ENCODE results near the gene FNDC11. TPM values are rescaled to one million over a fixed set of nuclear protein-coding genes. Genes with fewer than 3 reads are reported as not detected.

FNDC11 gene
- total and polyA plus RNA-seq, 2 of the 13 experiments (the other 11 are each of a cell fraction or from before 2014, with no cell fraction given): 0.07 TPM; not detected in 1

- no peak for TF ChIP-seq FUBP1 (CRISPR knock-in tag; IDR thresholded peaks at IDR 0.05; ENCODE audit: borderline replicate concordance)
- no peak for TF ChIP-seq ZNF280B (CRISPR knock-in tag; IDR thresholded peaks at IDR 0.05; ENCODE audit: borderline replicate concordance)
- no peak for TF ChIP-seq EP300 (IDR thresholded peaks at IDR 0.05; ENCODE audit: low read depth in 2 of 2, low read length in 2 of 2)
- no peak for TF ChIP-seq EP300 (CRISPR knock-in tag; IDR thresholded peaks at IDR 0.05; ENCODE audit: borderline replicate concordance)
- no peak for TF ChIP-seq KLF16 (CRISPR knock-in tag; IDR thresholded peaks at IDR 0.05)
- peak; percentile 24; the same call in 1 of the 2 replicates for TF ChIP-seq ZFP91 (CRISPR knock-in tag; IDR thresholded peaks at IDR 0.05; ENCODE audit: borderline replicate concordance)
- TF ChIP-seq ZNF788 (CRISPR knock-in tag; IDR thresholded peaks at IDR 0.05; ENCODE audit: borderline replicate concordance): peak; percentile 44; the same call in 1 of the 2 replicates
- no peak for TF ChIP-seq ATRX (CRISPR knock-in tag; IDR thresholded peaks at IDR 0.05; ENCODE audit: borderline replicate concordance)
- TF ChIP-seq SUZ12 (IDR thresholded peaks at IDR 0.05; ENCODE audit: low read depth, low read length): no peak
- TF ChIP-seq ZNF281 (CRISPR knock-in tag; IDR thresholded peaks at IDR 0.05; ENCODE audit: borderline replicate concordance): no peak
- no peak for TF ChIP-seq ZBTB10 (CRISPR knock-in tag; IDR thresholded peaks at IDR 0.05; ENCODE audit: borderline replicate concordance)
- no peak for TF ChIP-seq ZNF576 (CRISPR knock-in tag; IDR thresholded peaks at IDR 0.05)
- TF ChIP-seq HBP1 (CRISPR knock-in tag; IDR thresholded peaks at IDR 0.05; ENCODE audit: low read depth): no peak
Observed at GRCh38 chr20:63572071-63572787, 18.3 kb downstream of the FNDC11 start (continued).

Measured in HepG2 (cell line).